PFSK-1 (cell line): Measurements from ENCODE around the gene ASS1.

Source experiments
- FOXP2 ChIP-seq: optimal IDR thresholded peaks from 2 replicates; pipeline ENCODE3; 2011; ENCODE audit warnings: borderline replicate concordance, control low read depth, inconsistent platforms; ENCODE audit not compliant: insufficient read depth; ENCODE audit errors: extremely low read length, extremely low read depth
- POLR2AphosphoS5 ChIP-seq: IDR thresholded peaks from 2 replicates; pipeline ENCODE4 v1.6.1; 2012; ENCODE audit warnings: low read depth, mild to moderate bottlenecking, control low read depth, low read length, moderate library complexity
- REST ChIP-seq, 2 experiments: IDR thresholded peaks; 2 replicates each; pipeline versions ENCODE4 v1.6.1 to v1.8.0; 2011 to 2012; ENCODE audit warnings: low read depth in 2 of 2, low read length in 2 of 2, control low read depth in 1 of 2, inconsistent platforms in 1 of 2, mild to moderate bottlenecking in 1 of 2, moderate library complexity in 1 of 2; ENCODE audit not compliant: insufficient read depth in 1 of 2
- SIN3A ChIP-seq: IDR thresholded peaks from 2 replicates; pipeline ENCODE4 v1.6.1; 2012; ENCODE audit warnings: mild to moderate bottlenecking, low read length, moderate library complexity, borderline replicate concordance; ENCODE audit not compliant: insufficient read depth
- TAF1 ChIP-seq: IDR thresholded peaks from 2 replicates; pipeline ENCODE4 v1.6.1; 2012; ENCODE audit warnings: low read length, control low read depth, borderline replicate concordance; ENCODE audit not compliant: insufficient read depth

Gene ASS1

GRCh38 chr9:130526854-130527650 is 82.3 kb downstream of the ASS1 start:
- TF ChIP-seq FOXP2 (no peak), REST (IDR thresholded peaks at IDR 0.05; ENCODE audit: insufficient read depth in 1 of 2, low read depth in 2 of 2, low read length in 2 of 2) (no peak), POLR2AphosphoS5 (no peak), SIN3A (no peak), TAF1 (no peak)

GRCh38 chr9:130527651-130528310 is 83.0 kb downstream of the ASS1 start:
- TF ChIP-seq POLR2AphosphoS5 (no peak), TAF1 (no peak), SIN3A (no peak), REST (IDR thresholded peaks at IDR 0.05; ENCODE audit: insufficient read depth in 1 of 2, low read depth in 2 of 2, low read length in 2 of 2) (no peak), FOXP2 (no peak)

GRCh38 chr9:130528674-130529073 is 83.9 kb downstream of the ASS1 start:
- TF ChIP-seq FOXP2 (no peak), REST (IDR thresholded peaks at IDR 0.05; ENCODE audit: insufficient read depth in 1 of 2, low read depth in 2 of 2, low read length in 2 of 2) (no peak), TAF1 (no peak), SIN3A (no peak), POLR2AphosphoS5 (no peak)

- TF ChIP-seq FOXP2: no peak
- no peak for TF ChIP-seq TAF1
- TF ChIP-seq REST (IDR thresholded peaks at IDR 0.05; ENCODE audit: insufficient read depth in 1 of 2, low read depth in 2 of 2, low read length in 2 of 2): no peak
- no peak for TF ChIP-seq SIN3A
- no peak for TF ChIP-seq POLR2AphosphoS5
These were observed 86.2 kb downstream of the ASS1 start for GRCh38 chr9:130530938-130531337.
